Type B pancreatic cell (in vitro differentiated cells): ENCODE measurements around the gene SIMC1. TPM values are rescaled to one million over a fixed set of nuclear protein-coding genes. Genes with fewer than 3 reads are reported as not detected.
"Not testable (repeated sequence)": the region's sequence is repeated elsewhere in the genome, so short reads cannot be mapped to it uniquely, and the experiment has no call there.

ENCODE experiments used
- DNase-seq: peaks from one replicate; pipeline ENCODE4 v3.0.0; 2021; ENCODE audit warnings: mixed read lengths; ENCODE audit not compliant: unreplicated experiment; ENCODE audit errors: extremely low spot score
- H3K27ac Mint-ChIP-seq: 2 replicates; pipeline ENCODE4 v1.8.0; 2021; ENCODE audit warnings: mild to moderate bottlenecking, mixed read lengths
- H3K27me3 Mint-ChIP-seq: 2 replicates; pipeline ENCODE4 v1.8.0; 2021; ENCODE audit warnings: mixed read lengths
- H3K36me3 Mint-ChIP-seq: 2 replicates; pipeline ENCODE4 v1.8.0; 2021; ENCODE audit warnings: mixed read lengths
- H3K4me1 Mint-ChIP-seq: one replicate; pipeline ENCODE4 v1.8.0; 2021; ENCODE audit warnings: mixed read lengths; ENCODE audit not compliant: unreplicated experiment
- H3K4me3 Mint-ChIP-seq: 2 replicates; pipeline ENCODE4 v1.8.0; 2021; ENCODE audit warnings: mild to moderate bottlenecking, mixed read lengths
- H3K9me3 Mint-ChIP-seq: 2 replicates; pipeline ENCODE4 v1.8.0; 2021; ENCODE audit warnings: mixed read lengths
- total RNA-seq: library from RNA; stranded (reverse); gene quantifications from 2 replicates; pipeline ENCODE4 v1.2.1, GENCODE V29; 2021; ENCODE audit warnings: low replicate concordance
- TF ChIP-seq, protein P1 (sequence below): fragments of 200-600 bp; sonication (generic); conservative IDR thresholded peaks from 2 replicates; pipeline ENCODE4 v1.5.0; 2021; ENCODE audit warnings: antibody characterized with exemption, mild to moderate bottlenecking

SIMC1 gene
- total RNA-seq, 1 donor from 2014 or later = 34.0 TPM

DNA sequence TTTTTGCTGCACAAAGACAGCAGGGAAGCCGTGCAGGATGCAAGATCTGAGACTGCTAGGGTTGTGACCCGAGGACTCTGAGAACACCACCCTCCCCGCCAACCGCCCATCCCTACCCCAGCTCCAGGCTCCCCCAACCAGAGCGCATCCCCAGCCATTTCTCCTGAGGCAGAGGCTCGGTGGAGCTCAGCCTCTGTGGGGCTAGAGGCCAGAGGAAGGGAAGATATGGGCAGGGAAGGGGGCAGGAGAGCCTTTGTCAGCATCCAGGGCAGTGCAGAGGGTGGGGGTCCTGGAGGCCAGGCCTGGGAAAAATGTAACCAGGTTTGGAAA, 43.2 kb upstream of the SIMC1 start:
- peaks cover 43% of the 10 kb centered on the region for H3K27me3 Mint-ChIP-seq
- H3K36me3 Mint-ChIP-seq, DNase-seq, H3K4me1 Mint-ChIP-seq, H3K27ac Mint-ChIP-seq, H3K4me3 Mint-ChIP-seq, H3K9me3 Mint-ChIP-seq: not testable (repeated sequence)

DNA sequence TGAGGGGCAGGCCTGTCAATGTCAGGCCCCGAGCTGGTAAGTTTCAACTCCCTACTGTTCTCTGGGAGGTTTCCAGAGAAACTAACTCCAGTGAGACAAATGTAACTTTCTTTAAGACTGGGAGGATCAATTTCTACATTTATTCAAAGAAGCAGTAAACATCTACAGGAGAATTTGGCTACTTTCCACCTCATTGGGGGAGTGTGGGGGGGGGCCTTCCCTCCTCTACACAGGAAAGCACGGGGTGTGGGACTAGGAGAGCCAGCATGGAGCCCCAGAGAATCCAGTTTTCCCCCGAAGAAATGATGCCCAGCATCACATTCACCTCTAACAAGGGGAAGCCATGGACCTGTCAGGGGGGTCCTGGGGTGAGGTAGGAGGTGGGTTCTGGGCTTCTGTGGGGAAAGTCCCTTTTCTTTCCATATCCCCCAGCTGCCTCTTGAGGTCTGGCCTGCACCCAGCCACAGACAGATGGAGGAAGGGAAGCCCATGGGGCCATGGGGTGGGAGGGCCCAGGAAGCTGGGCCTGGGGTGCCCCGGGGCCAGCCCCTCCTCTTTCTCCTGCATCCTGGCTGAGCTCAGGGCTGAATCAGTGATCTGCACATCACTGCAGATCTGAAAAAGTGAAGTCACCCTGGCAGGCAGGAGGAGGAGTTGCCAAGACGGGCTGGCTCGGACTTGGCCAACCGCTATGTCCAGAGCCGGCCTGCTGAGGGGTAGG, 42.6 kb upstream of the SIMC1 start:
- H3K27me3 Mint-ChIP-seq = peaks cover 46% of the 10 kb centered on the region
- not testable (repeated sequence) for H3K4me3 Mint-ChIP-seq, H3K9me3 Mint-ChIP-seq, H3K4me1 Mint-ChIP-seq, H3K36me3 Mint-ChIP-seq, DNase-seq, H3K27ac Mint-ChIP-seq

DNA sequence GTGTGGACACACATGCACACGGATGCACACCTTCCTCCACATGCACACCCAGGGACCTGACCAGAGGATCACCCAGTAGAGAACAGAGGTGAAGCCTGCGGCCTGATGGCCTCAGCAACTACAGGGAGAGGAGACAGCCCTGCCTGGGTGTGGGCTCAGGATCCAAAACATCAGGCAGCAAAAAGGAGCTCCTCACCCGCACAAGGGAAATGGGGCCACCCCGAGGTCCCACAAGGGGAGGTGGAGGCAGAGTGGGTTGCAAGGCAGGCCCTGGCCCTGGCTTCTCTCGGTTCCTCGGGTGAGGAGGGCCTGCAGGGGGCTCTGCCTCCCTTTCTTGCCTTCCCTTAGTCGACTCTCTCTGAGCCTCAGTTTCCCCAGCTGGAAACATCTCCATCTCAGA, 41.4 kb upstream of the SIMC1 start:
- peaks cover 46% of the 10 kb centered on the region for H3K27me3 Mint-ChIP-seq
- not testable (repeated sequence) for H3K4me3 Mint-ChIP-seq, H3K36me3 Mint-ChIP-seq, H3K9me3 Mint-ChIP-seq, DNase-seq, H3K4me1 Mint-ChIP-seq, H3K27ac Mint-ChIP-seq

DNA sequence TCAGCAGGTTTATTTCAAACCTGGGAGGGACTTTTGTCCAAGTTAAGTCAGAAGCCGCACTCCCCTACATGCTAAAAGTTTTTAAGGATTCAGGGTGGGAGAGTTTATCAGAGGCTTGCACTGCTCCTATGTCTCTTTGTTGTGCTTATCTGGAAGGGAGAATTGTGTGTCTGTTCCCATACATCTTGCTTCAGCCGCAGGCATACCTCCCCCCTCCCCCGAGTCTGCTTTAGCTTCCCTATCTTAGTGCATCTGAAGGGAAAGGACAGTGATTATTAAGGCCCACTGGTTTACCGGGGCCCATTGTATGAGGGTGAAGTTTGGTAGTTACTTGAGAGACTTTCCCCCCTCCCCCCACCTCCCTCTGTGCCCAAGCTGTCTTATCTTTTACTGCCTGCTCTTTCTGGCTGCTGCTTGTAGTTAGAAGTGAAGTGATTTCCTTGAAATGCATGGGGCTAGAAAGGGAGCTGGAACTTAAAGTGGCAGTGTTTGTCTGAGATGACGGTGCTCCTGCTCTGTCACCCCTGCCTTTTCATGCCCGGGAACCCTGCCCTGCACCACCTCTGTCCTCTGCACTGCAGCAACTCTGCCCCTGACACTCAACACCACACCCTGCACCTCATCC, 40.9 kb upstream of the SIMC1 start:
- not testable (repeated sequence) for DNase-seq, H3K27ac Mint-ChIP-seq, H3K9me3 Mint-ChIP-seq, H3K36me3 Mint-ChIP-seq, H3K4me1 Mint-ChIP-seq
- H3K27me3 Mint-ChIP-seq = peaks cover 46% of the 10 kb centered on the region
- peak overlapping the region; percentile 54 for H3K4me3 Mint-ChIP-seq

DNA sequence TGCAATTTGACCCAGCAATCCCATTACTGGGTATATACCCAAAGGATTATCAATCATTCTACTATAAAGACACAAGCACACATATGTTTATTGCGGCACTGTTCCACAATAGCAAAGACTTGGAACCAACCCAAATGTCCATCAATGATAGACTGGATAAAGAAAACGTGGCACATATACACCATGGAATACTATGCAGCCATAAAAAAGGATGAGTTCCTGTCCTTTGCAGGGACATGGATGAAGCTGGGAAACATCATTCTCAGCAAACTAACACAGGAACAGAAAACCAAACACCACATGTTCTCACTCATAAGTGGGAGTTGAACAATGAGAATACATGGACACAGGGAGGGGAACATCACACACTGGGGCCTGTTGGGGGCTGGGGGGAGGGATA, 39.9 kb upstream of the SIMC1 start:
- not testable (repeated sequence) for H3K27ac Mint-ChIP-seq, H3K9me3 Mint-ChIP-seq, DNase-seq, H3K4me1 Mint-ChIP-seq, H3K4me3 Mint-ChIP-seq, H3K36me3 Mint-ChIP-seq
- peaks cover 47% of the 10 kb centered on the region for H3K27me3 Mint-ChIP-seq

DNA sequence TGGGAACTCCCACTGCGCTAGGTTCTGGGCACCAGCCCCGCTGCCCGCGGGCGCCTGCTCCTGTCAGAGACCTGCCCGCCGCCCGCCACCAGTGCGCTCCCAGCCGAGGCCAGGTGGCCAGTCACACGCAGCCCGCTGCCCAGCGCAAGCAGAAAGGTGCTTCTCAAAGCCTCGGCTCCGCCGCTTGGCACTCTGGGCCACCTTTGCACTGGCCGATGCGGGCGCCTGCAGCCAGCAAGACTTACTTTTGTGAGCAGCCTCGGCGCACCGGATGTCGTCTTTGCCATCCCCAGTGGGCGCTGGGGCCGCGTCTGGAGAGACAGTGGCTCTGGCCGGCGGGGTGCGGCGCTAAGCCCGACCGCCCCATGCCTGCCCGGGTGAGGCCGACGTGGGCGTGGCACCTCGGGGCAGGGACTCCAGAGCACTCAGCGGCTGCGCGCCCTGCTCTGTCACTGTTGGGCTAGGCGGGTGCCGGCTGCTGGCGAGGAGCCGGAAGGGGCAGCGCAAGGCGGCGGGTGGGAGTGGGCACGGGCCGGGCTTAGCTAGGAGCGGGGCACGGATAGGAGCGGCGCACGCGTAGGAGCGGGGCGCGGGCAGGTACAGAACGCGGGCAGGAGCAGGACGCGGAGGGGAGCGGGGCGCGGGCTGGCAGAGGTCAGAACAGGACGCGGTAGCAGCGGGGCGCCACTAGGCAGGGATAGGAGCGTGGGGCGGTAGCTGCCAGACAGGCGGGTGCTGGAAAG, 39.1 kb upstream of the SIMC1 start:
- not testable (repeated sequence) for H3K27ac Mint-ChIP-seq, H3K36me3 Mint-ChIP-seq, H3K4me1 Mint-ChIP-seq, H3K9me3 Mint-ChIP-seq
- Mint-ChIP-seq H3K4me3 (peak overlapping the region; percentile 79), H3K27me3 (peaks cover 43% of the 10 kb centered on the region)
- peak; percentile 68 for DNase-seq

DNA sequence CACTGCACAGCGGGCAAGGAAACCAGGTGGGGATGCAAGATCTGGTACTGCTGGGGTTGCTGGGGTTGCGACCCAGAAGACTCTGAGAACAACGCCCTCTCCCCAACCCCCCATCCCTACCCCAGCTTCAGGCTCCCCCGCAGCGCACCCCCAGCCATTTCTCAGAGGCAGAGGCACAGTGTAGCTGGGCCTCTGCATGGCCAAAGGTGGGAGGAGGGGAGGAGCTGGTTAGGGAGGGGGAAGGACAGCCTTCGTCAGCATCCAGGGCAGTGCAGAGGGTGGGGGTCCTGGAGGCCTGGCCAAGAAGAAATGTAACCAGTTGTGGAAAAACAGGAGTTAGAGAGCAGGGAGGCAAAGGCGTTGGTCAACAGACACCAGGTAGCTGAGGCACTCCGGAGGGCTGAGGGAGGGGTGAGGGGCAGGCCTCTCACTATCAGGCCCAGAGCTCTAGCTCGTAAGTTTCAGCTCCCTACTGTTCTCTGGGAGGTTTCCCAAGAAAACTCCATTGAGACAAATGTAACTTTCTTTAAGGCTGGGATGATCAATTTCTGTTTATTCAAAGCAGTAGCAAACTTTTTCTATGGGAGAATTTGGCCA, 38.3 kb upstream of the SIMC1 start:
- not testable (repeated sequence) for H3K27ac Mint-ChIP-seq, H3K4me1 Mint-ChIP-seq, H3K9me3 Mint-ChIP-seq, H3K36me3 Mint-ChIP-seq
- H3K27me3 Mint-ChIP-seq = peaks cover 42% of the 10 kb centered on the region
- H3K4me3 Mint-ChIP-seq = peak overlapping the region; percentile 79
- peak; percentile 25 for DNase-seq

DNA sequence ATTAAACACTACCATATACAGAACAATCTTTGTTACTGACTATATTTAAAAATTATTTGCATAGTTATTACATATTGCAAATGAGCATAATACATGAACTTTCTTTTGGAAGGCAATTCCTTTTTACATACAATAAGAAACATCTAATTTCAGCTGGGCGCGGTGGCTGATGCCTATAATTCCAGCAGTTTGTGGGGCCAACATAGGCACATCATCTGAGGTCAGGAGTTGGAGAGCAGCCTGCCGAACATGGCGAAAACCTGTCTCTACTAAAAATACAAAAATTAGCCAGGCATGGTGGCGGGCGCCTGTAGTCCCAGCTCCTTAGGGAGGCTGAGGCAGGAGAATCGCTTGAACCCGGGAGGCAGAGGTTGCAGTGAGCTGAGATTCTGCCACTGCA, 36.4 kb upstream of the SIMC1 start:
- TF ChIP-seq, protein P1, sequence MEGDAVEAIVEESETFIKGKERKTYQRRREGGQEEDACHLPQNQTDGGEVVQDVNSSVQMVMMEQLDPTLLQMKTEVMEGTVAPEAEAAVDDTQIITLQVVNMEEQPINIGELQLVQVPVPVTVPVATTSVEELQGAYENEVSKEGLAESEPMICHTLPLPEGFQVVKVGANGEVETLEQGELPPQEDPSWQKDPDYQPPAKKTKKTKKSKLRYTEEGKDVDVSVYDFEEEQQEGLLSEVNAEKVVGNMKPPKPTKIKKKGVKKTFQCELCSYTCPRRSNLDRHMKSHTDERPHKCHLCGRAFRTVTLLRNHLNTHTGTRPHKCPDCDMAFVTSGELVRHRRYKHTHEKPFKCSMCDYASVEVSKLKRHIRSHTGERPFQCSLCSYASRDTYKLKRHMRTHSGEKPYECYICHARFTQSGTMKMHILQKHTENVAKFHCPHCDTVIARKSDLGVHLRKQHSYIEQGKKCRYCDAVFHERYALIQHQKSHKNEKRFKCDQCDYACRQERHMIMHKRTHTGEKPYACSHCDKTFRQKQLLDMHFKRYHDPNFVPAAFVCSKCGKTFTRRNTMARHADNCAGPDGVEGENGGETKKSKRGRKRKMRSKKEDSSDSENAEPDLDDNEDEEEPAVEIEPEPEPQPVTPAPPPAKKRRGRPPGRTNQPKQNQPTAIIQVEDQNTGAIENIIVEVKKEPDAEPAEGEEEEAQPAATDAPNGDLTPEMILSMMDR = no peak
- Mint-ChIP-seq H3K27me3 (peaks cover 35% of the 10 kb centered on the region), H3K4me3 (no peak overlapping the region), H3K4me1 (peaks cover 4% of the 10 kb centered on the region), H3K36me3 (no peaks in the 10 kb centered on the region), H3K9me3 (no peaks in the 10 kb centered on the region), H3K27ac (no peak overlapping the region)
- DNase-seq = no peak

DNA sequence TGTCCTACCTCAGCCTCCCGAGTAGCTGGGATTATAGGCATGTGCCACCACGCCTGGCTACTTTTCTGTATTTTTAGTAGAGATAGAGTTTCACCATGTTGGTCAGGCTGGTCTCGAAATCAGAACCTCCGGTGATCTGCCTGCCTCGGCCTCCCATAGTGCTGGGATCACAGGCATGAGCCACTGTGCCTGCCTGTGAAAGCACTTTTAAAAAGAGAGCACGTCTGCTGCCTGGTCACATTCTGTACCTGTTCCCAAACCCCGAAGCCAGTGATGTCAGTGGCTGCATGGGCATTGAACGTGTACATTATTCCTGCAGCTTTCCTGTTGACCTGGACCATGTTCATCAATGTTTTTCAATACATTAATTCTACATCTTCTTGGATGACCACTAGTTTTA, 35.1 kb upstream of the SIMC1 start:
- TF ChIP-seq, protein P1 = no peak
- no peak overlapping the region for H3K27ac Mint-ChIP-seq
- DNase-seq = no peak
- H3K9me3 Mint-ChIP-seq = no peaks in the 10 kb centered on the region
- no peak overlapping the region for H3K4me3 Mint-ChIP-seq
- peaks cover 4% of the 10 kb centered on the region for H3K4me1 Mint-ChIP-seq
- H3K27me3 Mint-ChIP-seq = peaks cover 25% of the 10 kb centered on the region
- H3K36me3 Mint-ChIP-seq = no peaks in the 10 kb centered on the region

DNA sequence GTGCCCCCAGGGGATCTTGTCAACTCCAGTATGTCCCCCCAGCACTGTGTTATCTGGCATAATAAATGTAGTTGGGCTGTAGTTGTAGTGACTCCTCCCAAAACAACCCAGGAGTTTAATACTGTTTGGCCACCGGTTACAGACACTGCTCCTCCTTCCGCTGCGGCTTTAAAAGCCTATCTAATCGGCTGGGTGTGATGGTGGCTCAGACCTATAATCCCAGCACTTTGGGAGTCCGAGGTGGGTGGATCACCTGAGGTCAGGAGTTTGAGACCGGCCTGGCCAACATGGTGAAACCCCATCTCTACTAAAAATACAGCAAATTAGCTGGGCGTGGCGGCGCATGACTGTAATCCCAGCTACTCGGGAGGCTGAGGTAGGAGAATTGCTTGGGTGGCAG, 34.7 kb upstream of the SIMC1 start:
- not testable (repeated sequence) for H3K36me3 Mint-ChIP-seq, H3K27ac Mint-ChIP-seq, DNase-seq, H3K4me3 Mint-ChIP-seq, H3K9me3 Mint-ChIP-seq, H3K4me1 Mint-ChIP-seq
- peaks cover 22% of the 10 kb centered on the region for H3K27me3 Mint-ChIP-seq

DNA sequence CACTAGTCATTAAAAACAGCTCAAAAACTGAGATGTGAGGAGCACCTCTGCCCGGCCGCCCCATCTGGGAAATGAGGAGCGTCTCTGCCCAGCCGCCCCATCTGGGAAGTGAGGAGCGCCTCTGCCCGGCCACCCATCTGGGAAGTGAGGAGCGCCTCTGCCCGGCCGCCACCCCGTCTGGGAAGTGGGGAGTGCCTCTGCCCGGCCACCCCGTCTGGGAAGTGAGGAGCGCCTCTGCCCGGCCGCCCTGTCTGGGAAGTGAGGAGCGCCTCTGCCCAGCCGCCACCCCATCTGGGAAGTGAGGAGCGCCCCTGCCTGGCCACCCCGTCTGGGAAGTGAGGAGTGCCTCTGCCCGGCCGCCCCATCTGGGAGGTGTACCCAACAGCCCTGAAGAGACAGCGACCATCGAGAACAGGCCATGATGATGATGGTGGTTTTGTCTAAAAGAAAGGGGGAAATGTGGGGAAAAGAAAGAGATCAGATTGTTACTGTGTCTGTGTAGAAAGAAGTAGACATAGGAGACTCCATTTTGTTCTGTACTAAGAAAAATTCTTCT, 23.7 kb upstream of the SIMC1 start:
- H3K27me3 Mint-ChIP-seq = peaks cover 13% of the 10 kb centered on the region
- H3K36me3 Mint-ChIP-seq, H3K4me3 Mint-ChIP-seq, DNase-seq, H3K9me3 Mint-ChIP-seq, H3K4me1 Mint-ChIP-seq, H3K27ac Mint-ChIP-seq: not testable (repeated sequence)
